ENCODE data around the gene ZMYND15.
A peak's percentile ranks its signal among the peaks of the same experiment; 100 is the strongest.

Gene ZMYND15

GRCh38 chr17:4734857-4735475, 4.7 kb upstream of the ZMYND15 start:
- Histone ChIP-seq H3K79me1 (ENCODE audit: low read length) (no peaks in the 10 kb centered on the region), H3K56ac (ENCODE audit: low read length) (no peak overlapping the region), H3K23ac (ENCODE audit: low read length) (no peak overlapping the region), H4K8ac (ENCODE audit: low read depth, low read length) (no peak overlapping the region), H2BK120ac (ENCODE audit: low read depth, low read length) (no peak overlapping the region), H3K36me3 (ENCODE audit: control insufficient read depth, insufficient read depth, low read length) (no peaks in the 10 kb centered on the region), H2AK5ac (ENCODE audit: low read length) (no peak overlapping the region), H3K4me3 (ENCODE audit: low read length) (no peak overlapping the region), H3K9ac (ENCODE audit: low read length) (no peak overlapping the region), H2BK15ac (replicated peaks; ENCODE audit: low read depth) (no peak overlapping the region), H3K4me2 (ENCODE audit: low read length) (no peak overlapping the region), H3K27ac (ENCODE audit: low read depth, low read length) (no peak overlapping the region), H3K4me1 (ENCODE audit: control insufficient read depth, low read depth, low read length) (no peaks in the 10 kb centered on the region), H3K4ac (ENCODE audit: low read depth, low read length) (no peak overlapping the region), H3K79me2 (ENCODE audit: control insufficient read depth, insufficient read depth, low read length) (no peaks in the 10 kb centered on the region), H2BK5ac (ENCODE audit: low read length) (no peak overlapping the region), H3K18ac (ENCODE audit: low read length) (no peak overlapping the region), H4K5ac (ENCODE audit: low read length) (no peak overlapping the region), H3K27me3 (ENCODE audit: insufficient read depth, low read length, poor library complexity) (peaks cover 23% of the 10 kb centered on the region)
- no CpG with 5 or more reads among the region's 8 CpGs for WGBS (ENCODE audit: extremely low coverage, insufficient coverage, low lambda C conversion rate)
- no peak for DNase-seq

GRCh38 chr17:4735876-4736651, 3.6 kb upstream of the ZMYND15 start:
- Histone ChIP-seq H3K27ac (ENCODE audit: low read depth, low read length) (no peak overlapping the region), H4K5ac (ENCODE audit: low read length) (no peak overlapping the region), H3K4me1 (ENCODE audit: control insufficient read depth, low read depth, low read length) (no peaks in the 10 kb centered on the region), H3K79me1 (ENCODE audit: low read length) (no peaks in the 10 kb centered on the region), H3K4me2 (ENCODE audit: low read length) (no peak overlapping the region), H3K9ac (ENCODE audit: low read length) (no peak overlapping the region), H3K4ac (ENCODE audit: low read depth, low read length) (no peak overlapping the region), H2AK5ac (ENCODE audit: low read length) (no peak overlapping the region), H3K18ac (ENCODE audit: low read length) (no peak overlapping the region), H3K56ac (ENCODE audit: low read length) (no peak overlapping the region), H2BK5ac (ENCODE audit: low read length) (no peak overlapping the region), H4K8ac (ENCODE audit: low read depth, low read length) (no peak overlapping the region), H3K4me3 (ENCODE audit: low read length) (no peak overlapping the region), H3K23ac (ENCODE audit: low read length) (no peak overlapping the region), H2BK15ac (replicated peaks; ENCODE audit: low read depth) (no peak overlapping the region), H2BK120ac (ENCODE audit: low read depth, low read length) (no peak overlapping the region), H3K27me3 (ENCODE audit: insufficient read depth, low read length, poor library complexity) (peaks cover 32% of the 10 kb centered on the region), H3K79me2 (ENCODE audit: control insufficient read depth, insufficient read depth, low read length) (no peaks in the 10 kb centered on the region), H3K36me3 (ENCODE audit: control insufficient read depth, insufficient read depth, low read length) (no peaks in the 10 kb centered on the region)
- no peak for DNase-seq
- WGBS (ENCODE audit: extremely low coverage, insufficient coverage, low lambda C conversion rate), result no CpG with 5 or more reads among the region's 9 CpGs

GRCh38 chr17:4738136-4739121, 1.2 kb upstream of the ZMYND15 start:
- Histone ChIP-seq H3K23ac (ENCODE audit: low read length) (no peak overlapping the region), H3K9ac (ENCODE audit: low read length) (no peak overlapping the region), H3K27me3 (ENCODE audit: insufficient read depth, low read length, poor library complexity) (peaks cover 35% of the 10 kb centered on the region), H2BK120ac (ENCODE audit: low read depth, low read length) (no peak overlapping the region), H3K4ac (ENCODE audit: low read depth, low read length) (no peak overlapping the region), H3K79me2 (ENCODE audit: control insufficient read depth, insufficient read depth, low read length) (no peaks in the 10 kb centered on the region), H3K56ac (ENCODE audit: low read length) (no peak overlapping the region), H3K27ac (ENCODE audit: low read depth, low read length) (no peak overlapping the region), H2BK5ac (ENCODE audit: low read length) (no peak overlapping the region), H4K5ac (ENCODE audit: low read length) (no peak overlapping the region), H3K4me3 (ENCODE audit: low read length) (no peak overlapping the region), H2AK5ac (ENCODE audit: low read length) (no peak overlapping the region), H4K8ac (ENCODE audit: low read depth, low read length) (no peak overlapping the region), H3K4me2 (ENCODE audit: low read length) (peak overlapping the region; percentile 54), H3K4me1 (ENCODE audit: control insufficient read depth, low read depth, low read length) (no peaks in the 10 kb centered on the region), H3K18ac (ENCODE audit: low read length) (no peak overlapping the region), H2BK15ac (replicated peaks; ENCODE audit: low read depth) (no peak overlapping the region), H3K79me1 (ENCODE audit: low read length) (no peaks in the 10 kb centered on the region), H3K36me3 (ENCODE audit: control insufficient read depth, insufficient read depth, low read length) (no peaks in the 10 kb centered on the region)
- no CpG with 5 or more reads among the region's 41 CpGs for WGBS (ENCODE audit: extremely low coverage, insufficient coverage, low lambda C conversion rate)
- DNase-seq, result no peak

- Histone ChIP-seq H2BK120ac (ENCODE audit: low read depth, low read length) (no peak overlapping the region), H3K79me2 (ENCODE audit: control insufficient read depth, insufficient read depth, low read length) (no peaks in the 10 kb centered on the region), H3K4me1 (ENCODE audit: control insufficient read depth, low read depth, low read length) (no peaks in the 10 kb centered on the region), H3K79me1 (ENCODE audit: low read length) (no peaks in the 10 kb centered on the region), H3K4me3 (ENCODE audit: low read length) (no peak overlapping the region), H4K5ac (ENCODE audit: low read length) (no peak overlapping the region), H2BK5ac (ENCODE audit: low read length) (no peak overlapping the region), H2BK15ac (replicated peaks; ENCODE audit: low read depth) (no peak overlapping the region), H3K27me3 (ENCODE audit: insufficient read depth, low read length, poor library complexity) (peaks cover 35% of the 10 kb centered on the region), H3K18ac (ENCODE audit: low read length) (no peak overlapping the region), H3K36me3 (ENCODE audit: control insufficient read depth, insufficient read depth, low read length) (no peaks in the 10 kb centered on the region), H3K56ac (ENCODE audit: low read length) (peak overlapping the region; percentile 15), H3K27ac (ENCODE audit: low read depth, low read length) (no peak overlapping the region), H3K9ac (ENCODE audit: low read length) (no peak overlapping the region), H3K23ac (ENCODE audit: low read length) (peak overlapping the region; percentile 45), H3K4me2 (ENCODE audit: low read length) (peak overlapping the region; percentile 54), H3K4ac (ENCODE audit: low read depth, low read length) (no peak overlapping the region), H2AK5ac (ENCODE audit: low read length) (no peak overlapping the region), H4K8ac (ENCODE audit: low read depth, low read length) (no peak overlapping the region)
- DNase-seq, result no peak
- no CpG with 5 or more reads among the region's 13 CpGs for WGBS (ENCODE audit: extremely low coverage, insufficient coverage, low lambda C conversion rate)
Observed at GRCh38 chr17:4740025-4740351, 355 bp downstream of the ZMYND15 start.

- no peak overlapping the region for H3K27ac ChIP-seq (ENCODE audit: low read depth, low read length)
- H3K4ac ChIP-seq (ENCODE audit: low read depth, low read length), result no peak overlapping the region
- no peaks in the 10 kb centered on the region for H3K79me1 ChIP-seq (ENCODE audit: low read length)
- H4K8ac ChIP-seq (ENCODE audit: low read depth, low read length), result no peak overlapping the region
- H3K36me3 ChIP-seq (ENCODE audit: control insufficient read depth, insufficient read depth, low read length), result no peaks in the 10 kb centered on the region
- H2BK15ac ChIP-seq (replicated peaks; ENCODE audit: low read depth), result no peak overlapping the region
- H2BK120ac ChIP-seq (ENCODE audit: low read depth, low read length), result no peak overlapping the region
- no peak overlapping the region for H3K18ac ChIP-seq (ENCODE audit: low read length)
- H2BK5ac ChIP-seq (ENCODE audit: low read length), result no peak overlapping the region
- H3K9ac ChIP-seq (ENCODE audit: low read length), result no peak overlapping the region
- H3K79me2 ChIP-seq (ENCODE audit: control insufficient read depth, insufficient read depth, low read length), result no peaks in the 10 kb centered on the region
- no peak overlapping the region for H3K56ac ChIP-seq (ENCODE audit: low read length)
- H4K5ac ChIP-seq (ENCODE audit: low read length), result no peak overlapping the region
- H3K27me3 ChIP-seq (ENCODE audit: insufficient read depth, low read length, poor library complexity), result peaks cover 35% of the 10 kb centered on the region
- H3K23ac ChIP-seq (ENCODE audit: low read length), result no peak overlapping the region
- no peak overlapping the region for H2AK5ac ChIP-seq (ENCODE audit: low read length)
- H3K4me2 ChIP-seq (ENCODE audit: low read length), result no peak overlapping the region
- H3K4me3 ChIP-seq (ENCODE audit: low read length), result no peak overlapping the region
- H3K4me1 ChIP-seq (ENCODE audit: control insufficient read depth, low read depth, low read length), result no peaks in the 10 kb centered on the region
- DNase-seq, result no peak
- no CpG with 5 or more reads among the region's 8 CpGs for WGBS (ENCODE audit: extremely low coverage, insufficient coverage, low lambda C conversion rate)
Observed at GRCh38 chr17:4740584-4740983, 951 bp downstream of the ZMYND15 start.

Data from mesendoderm (in vitro differentiated cells).